Testis (tissue), 3 donors: Measurements from ENCODE around the gene SRSF11. TPM values are rescaled to one million over a fixed set of nuclear protein-coding genes. Genes with fewer than 3 reads are reported as not detected.

Experiments
- DNase-seq: peaks from one replicate; pipeline ENCODE4 v3.0.0-alpha.2; 2019
- H3K27ac ChIP-seq, 2 donors: fragments of 200-600 bp; sonication (generic); one replicate each; pipeline ENCODE4 v1.5.1; 2019
- H3K27me3 ChIP-seq: fragments of 200-600 bp; sonication (generic); one replicate; pipeline ENCODE4 v1.5.1; 2019
- H3K36me3 ChIP-seq: fragments of 200-600 bp; sonication (generic); one replicate; pipeline ENCODE4 v1.5.1; 2017; ENCODE audit warnings: low read depth; ENCODE audit errors: missing control alignments
- H3K4me1 ChIP-seq: fragments of 200-600 bp; sonication (generic); one replicate; pipeline ENCODE4 v1.5.1; 2019
- H3K4me3 ChIP-seq, 2 donors: fragments of 200-600 bp; sonication (generic); one replicate each; pipeline ENCODE4 v1.5.1; 2017 to 2019
- H3K9me3 ChIP-seq: fragments of 200-600 bp; sonication (generic); one replicate; pipeline ENCODE4 v1.5.1; 2017
- POLR2A ChIP-seq: fragments of 450-650 bp; IDR thresholded peaks from one replicate; pipeline ENCODE4 v1.6.1; 2017; ENCODE audit warnings: antibody characterized with exemption, mild to moderate bottlenecking, moderate library complexity
- WGBS, 2 donors: methylation state at CpG; one replicate each; pipeline ENCODE4 v1.1.5; 2018; 5-methylcytosine and 5-hydroxymethylcytosine counted together
- intact Hi-C: fragments of 100-400 bp; cut with DNase I; formaldehyde crosslinking; loops from one replicate; pipeline ENCODE4 v1.15.1; 2023; ENCODE audit warnings: low total_unique reads
- polyA plus RNA-seq: library from polyadenylated mRNA; stranded (reverse); fragments of 350-450 nt; fragmentation: Illumina TruSeq; extraction: RNeasy Lipid Tissue Mini Kit (QIAGEN cat#74804); gene quantifications from one replicate; pipeline ENCODE4 v1.2.3, GENCODE V29; 2014; ENCODE audit warnings: low read depth, low replicate concordance; ENCODE audit not compliant: insufficient read depth
- total RNA-seq, 2 donors: library from RNA; depleted of rRNA; stranded (reverse); fragments of >200 nt; gene quantifications; one replicate each; pipeline ENCODE4 v1.2.3, GENCODE V29; 2016
- TF ChIP-seq, protein P1 (sequence below), 3 experiments: fragments of 450-650 bp in 2 of 3; fragments of 200-600 bp in 1 of 3; sonication (generic) in 1 of 3; IDR thresholded peaks; one replicate each; pipeline ENCODE4 v1.5.1; 2016 to 2019; ENCODE audit warnings: antibody characterized with exemption in 3 of 3, mild to moderate bottlenecking in 2 of 3, moderate library complexity in 1 of 3

SRSF11 gene
- total and polyA plus RNA-seq, 3 donors from 2014 or later, result 134 to 262 (median 223) TPM

DNA sequence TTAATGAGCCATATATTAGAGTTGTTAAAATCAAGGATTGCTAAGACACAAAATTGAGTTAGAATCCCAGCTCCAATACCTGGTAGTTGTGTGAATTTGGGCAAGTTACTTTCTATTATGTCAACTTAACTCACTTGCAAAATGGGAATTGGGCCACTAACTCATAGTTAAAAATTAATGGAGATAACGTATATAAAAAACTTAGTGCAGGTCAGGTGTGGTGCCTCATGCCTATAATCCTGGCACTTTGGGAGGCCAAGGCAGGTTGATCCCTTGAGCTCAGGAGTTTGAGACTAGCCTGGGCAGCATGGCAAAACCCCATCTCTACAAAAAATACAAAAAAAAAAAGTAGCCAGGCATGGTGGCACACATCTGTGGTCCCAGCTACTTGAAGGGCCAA, 57.5 kb downstream of the SRSF11 start:
- intact Hi-C loops, result no loop called here
- no peak overlapping the region for H3K4me3 ChIP-seq
- H3K36me3 ChIP-seq, result no peaks in the 10 kb centered on the region
- WGBS, 2 donors, result 87 to 100% methylated on average over 1 of the region's 1 CpG
- no peaks in the 10 kb centered on the region for H3K27me3 ChIP-seq
- DNase-seq, result no peak
- no peak for TF ChIP-seq POLR2A
- TF ChIP-seq, protein P1, sequence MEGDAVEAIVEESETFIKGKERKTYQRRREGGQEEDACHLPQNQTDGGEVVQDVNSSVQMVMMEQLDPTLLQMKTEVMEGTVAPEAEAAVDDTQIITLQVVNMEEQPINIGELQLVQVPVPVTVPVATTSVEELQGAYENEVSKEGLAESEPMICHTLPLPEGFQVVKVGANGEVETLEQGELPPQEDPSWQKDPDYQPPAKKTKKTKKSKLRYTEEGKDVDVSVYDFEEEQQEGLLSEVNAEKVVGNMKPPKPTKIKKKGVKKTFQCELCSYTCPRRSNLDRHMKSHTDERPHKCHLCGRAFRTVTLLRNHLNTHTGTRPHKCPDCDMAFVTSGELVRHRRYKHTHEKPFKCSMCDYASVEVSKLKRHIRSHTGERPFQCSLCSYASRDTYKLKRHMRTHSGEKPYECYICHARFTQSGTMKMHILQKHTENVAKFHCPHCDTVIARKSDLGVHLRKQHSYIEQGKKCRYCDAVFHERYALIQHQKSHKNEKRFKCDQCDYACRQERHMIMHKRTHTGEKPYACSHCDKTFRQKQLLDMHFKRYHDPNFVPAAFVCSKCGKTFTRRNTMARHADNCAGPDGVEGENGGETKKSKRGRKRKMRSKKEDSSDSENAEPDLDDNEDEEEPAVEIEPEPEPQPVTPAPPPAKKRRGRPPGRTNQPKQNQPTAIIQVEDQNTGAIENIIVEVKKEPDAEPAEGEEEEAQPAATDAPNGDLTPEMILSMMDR (IDR thresholded peaks at IDR 0.05), result no peak
- H3K4me1 ChIP-seq, result no peaks in the 10 kb centered on the region
- H3K27ac ChIP-seq, result no peak overlapping the region
- H3K9me3 ChIP-seq, result no peaks in the 10 kb centered on the region

DNA sequence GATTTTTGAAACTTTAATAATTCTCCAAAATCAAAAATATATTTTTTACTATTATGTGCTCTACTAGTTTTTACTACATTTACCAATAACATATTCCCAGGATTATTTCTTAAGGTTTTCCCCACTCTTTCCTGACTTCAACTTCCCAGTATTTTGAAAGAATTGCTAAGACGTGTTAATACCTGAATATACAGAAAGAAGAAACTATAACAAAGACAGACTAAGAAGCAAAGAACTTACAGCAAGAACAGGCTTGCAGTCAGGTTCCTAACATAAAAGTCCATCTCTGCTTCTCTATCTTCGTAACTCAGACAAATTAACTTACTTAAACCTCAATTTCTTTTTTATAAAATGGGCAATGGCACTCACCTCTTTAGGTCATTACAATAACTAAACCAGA, 63.2 kb downstream of the SRSF11 start:
- no peak overlapping the region for H3K27ac ChIP-seq
- intact Hi-C loops, result no loop called here
- no peak overlapping the region for H3K4me3 ChIP-seq
- no peaks in the 10 kb centered on the region for H3K4me1 ChIP-seq
- no peaks in the 10 kb centered on the region for H3K36me3 ChIP-seq
- WGBS, 2 donors, result 90 to 91% methylated on average over 2 of the region's 2 CpGs
- H3K9me3 ChIP-seq, result no peaks in the 10 kb centered on the region
- no peak for DNase-seq
- H3K27me3 ChIP-seq, result no peaks in the 10 kb centered on the region
- no peak for TF ChIP-seq POLR2A
- TF ChIP-seq, protein P1 (IDR thresholded peaks at IDR 0.05), result no peak

DNA sequence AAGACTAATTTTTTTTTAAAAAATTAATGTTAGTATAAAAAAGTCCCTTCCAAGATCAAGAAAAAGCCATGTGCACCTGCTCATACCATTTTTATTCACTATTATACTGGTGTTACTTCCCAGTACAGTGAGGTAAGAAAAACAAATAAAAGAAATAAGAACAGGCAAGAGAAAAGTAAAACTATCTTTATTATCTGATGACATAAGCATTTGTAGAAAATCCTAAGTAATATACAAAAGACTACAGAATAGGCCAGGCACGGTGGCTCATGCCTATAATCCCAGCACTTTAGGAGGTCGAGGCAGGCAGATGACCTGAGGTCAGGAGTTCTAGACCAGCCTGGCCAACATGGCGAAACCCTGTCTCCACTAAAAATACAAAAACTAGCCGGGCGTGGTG, 65.3 kb downstream of the SRSF11 start:
- H3K36me3 ChIP-seq, result no peaks in the 10 kb centered on the region
- H3K27me3 ChIP-seq, result no peaks in the 10 kb centered on the region
- no peak for DNase-seq
- H3K27ac ChIP-seq, result no peak overlapping the region
- intact Hi-C loops, result no loop called here
- no peak overlapping the region for H3K4me3 ChIP-seq
- H3K4me1 ChIP-seq, result no peaks in the 10 kb centered on the region
- TF ChIP-seq, protein P1 (IDR thresholded peaks at IDR 0.05), result no peak
- no peak for TF ChIP-seq POLR2A
- H3K9me3 ChIP-seq, result no peaks in the 10 kb centered on the region
- 90 to 94% methylated on average over 5 of the region's 5 CpGs for WGBS, 2 donors

DNA sequence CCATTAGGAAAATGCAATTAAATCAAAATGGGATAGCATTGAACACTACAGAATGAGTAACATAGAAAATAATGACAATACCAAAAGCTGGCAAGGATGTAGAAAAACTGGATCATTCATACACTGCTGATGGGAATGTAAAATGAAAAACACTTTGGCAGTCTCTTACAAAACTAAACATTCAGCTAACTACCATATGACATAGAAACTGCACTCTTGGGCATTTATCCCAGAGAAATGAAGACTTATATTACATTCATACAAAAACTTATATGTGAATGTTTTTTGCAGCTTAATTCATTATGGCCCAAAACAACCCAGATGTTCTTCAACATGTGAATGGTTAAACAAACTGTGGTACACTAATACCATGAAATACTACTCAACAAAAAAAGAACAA, 67.0 kb downstream of the SRSF11 start:
- intact Hi-C loops, result no loop called here
- H3K4me3 ChIP-seq, result no peak overlapping the region
- no peaks in the 10 kb centered on the region for H3K27me3 ChIP-seq
- no peaks in the 10 kb centered on the region for H3K9me3 ChIP-seq
- no peaks in the 10 kb centered on the region for H3K36me3 ChIP-seq
- no peak for DNase-seq
- H3K27ac ChIP-seq, result no peak overlapping the region
- no peak for TF ChIP-seq POLR2A
- TF ChIP-seq, protein P1 (IDR thresholded peaks at IDR 0.05), result no peak
- no peaks in the 10 kb centered on the region for H3K4me1 ChIP-seq

DNA sequence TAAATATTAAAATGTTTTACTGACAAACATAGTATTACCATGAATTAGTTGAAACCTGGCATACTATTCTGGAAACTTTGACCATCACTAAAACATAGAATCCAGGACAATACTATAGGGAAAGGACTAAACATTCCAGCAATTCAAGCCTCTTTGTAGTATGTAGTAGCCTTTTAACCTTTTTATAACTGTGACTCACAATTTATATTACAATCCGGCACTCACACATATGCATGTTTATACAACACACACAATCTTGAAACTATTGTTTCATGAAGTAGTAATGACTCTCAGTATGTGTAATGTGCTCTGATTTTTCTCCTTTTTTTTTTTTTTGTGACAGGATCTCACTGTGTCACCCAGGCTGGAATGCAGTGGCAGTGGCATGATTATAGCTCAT, 69.0 kb downstream of the SRSF11 start:
- Histone ChIP-seq H3K36me3 (no peaks in the 10 kb centered on the region), H3K4me3 (no peak overlapping the region), H3K4me1 (no peaks in the 10 kb centered on the region), H3K9me3 (no peaks in the 10 kb centered on the region), H3K27ac (no peak overlapping the region), H3K27me3 (no peaks in the 10 kb centered on the region)
- TF ChIP-seq, protein P1 (IDR thresholded peaks at IDR 0.05), result no peak
- TF ChIP-seq POLR2A, result no peak
- intact Hi-C loops, result no loop called here
- WGBS, 2 donors, result 92 to 93% methylated on average over 1 of the region's 1 CpG
- DNase-seq, result no peak
